ENCODE data around the gene CLCN6. TPM values are rescaled to one million over a fixed set of nuclear protein-coding genes. Genes with fewer than 3 reads are reported as not detected.

Gene CLCN6
- total and polyA plus RNA-seq, 2 of the 13 experiments (the other 11 are each of a cell fraction or from before 2014, with no cell fraction given) = 14.9 to 19.3 TPM

DNA sequence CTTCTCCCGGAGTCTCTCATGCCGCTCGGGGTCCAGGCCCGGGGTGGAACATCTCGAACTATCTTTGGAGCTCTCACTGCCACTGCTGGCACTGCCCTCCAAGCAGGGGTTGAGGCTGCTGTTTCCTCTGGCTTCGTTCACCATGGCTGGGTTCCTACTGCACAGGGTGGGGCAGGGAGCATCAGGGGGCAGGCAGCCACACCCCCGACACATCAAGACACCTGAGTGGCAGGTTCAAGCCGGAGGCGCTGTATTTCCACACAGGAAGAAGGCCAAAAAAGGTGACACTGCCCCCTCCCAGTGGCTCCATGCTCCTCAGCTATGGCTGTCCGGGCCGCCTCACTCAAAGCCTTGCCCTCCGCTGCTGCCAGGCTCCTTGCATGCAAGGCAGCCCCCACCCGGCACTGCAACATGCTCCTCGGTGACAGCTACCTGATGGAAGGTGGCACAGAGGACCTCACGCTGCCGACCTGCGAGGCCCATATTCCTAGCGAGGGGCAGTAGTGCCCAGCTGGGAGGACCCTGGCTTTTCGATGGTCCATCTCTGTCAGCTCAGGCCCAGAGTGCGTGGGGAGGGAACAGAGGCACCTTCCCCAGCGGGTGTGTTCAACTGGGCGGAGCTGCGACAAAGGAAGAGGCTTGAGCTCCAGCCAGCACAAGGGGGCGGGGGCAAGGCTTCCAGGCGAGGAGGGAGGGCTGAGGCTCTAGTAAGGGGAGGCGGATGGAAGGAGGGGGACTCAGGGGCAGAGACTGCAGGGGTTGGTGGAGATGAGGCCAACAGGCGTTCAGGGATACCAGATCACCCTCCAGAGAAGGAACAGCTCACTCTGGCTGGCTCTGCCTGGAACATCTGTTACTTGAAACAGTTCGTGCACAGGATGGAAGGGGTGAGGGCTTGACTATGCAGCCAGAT is 2.8 kb upstream of the CLCN6 start (continued):
- TF ChIP-seq ZNF275 (CRISPR knock-in tag; IDR thresholded peaks at IDR 0.05; ENCODE audit: borderline replicate concordance) = no peak
- TF ChIP-seq SPEN (CRISPR knock-in tag; IDR thresholded peaks at IDR 0.05; ENCODE audit: low read depth) = peak; percentile 23; the same call in 1 of the 2 replicates
- TF ChIP-seq MLLT10 (CRISPR knock-in tag; IDR thresholded peaks at IDR 0.05) = no peak
- no peak for TF ChIP-seq REXO4 (CRISPR knock-in tag; IDR thresholded peaks at IDR 0.05; ENCODE audit: borderline replicate concordance)
- no peak for TF ChIP-seq PAWR (CRISPR knock-in tag; IDR thresholded peaks at IDR 0.05; ENCODE audit: borderline replicate concordance)
- TF ChIP-seq NFKBIZ (CRISPR knock-in tag; IDR thresholded peaks at IDR 0.05) = no peak
- no peak for TF ChIP-seq FOSL2 (CRISPR knock-in tag; IDR thresholded peaks at IDR 0.05)
- TF ChIP-seq CBFB (CRISPR knock-in tag; IDR thresholded peaks at IDR 0.05) = no peak
- TF ChIP-seq ZNF891 (CRISPR knock-in tag; IDR thresholded peaks at IDR 0.05) = no peak
- no peak for TF ChIP-seq ZNF331 (CRISPR knock-in tag; IDR thresholded peaks at IDR 0.05)
- no peak for TF ChIP-seq ARNT2 (CRISPR knock-in tag; IDR thresholded peaks at IDR 0.05; ENCODE audit: low read depth)
- 0 out of 2 replicates have a peak, but pooled peaks have one; percentile 41 for TF ChIP-seq ZNF547 (CRISPR knock-in tag; IDR thresholded peaks at IDR 0.05)
- TF ChIP-seq CAMTA2 (CRISPR knock-in tag; IDR thresholded peaks at IDR 0.05; ENCODE audit: borderline replicate concordance) = no peak
- peak; percentile 41; the same call in 1 of the 2 replicates for TF ChIP-seq ZNF274 (CRISPR knock-in tag; IDR thresholded peaks at IDR 0.05)
- no peak for TF ChIP-seq ZNF3 (CRISPR knock-in tag; IDR thresholded peaks at IDR 0.05)
- no peak for TF ChIP-seq PTBP1 (IDR thresholded peaks at IDR 0.05; ENCODE audit: low read depth, low read length, poor library complexity, severe bottlenecking)
- TF ChIP-seq, protein P1, sequence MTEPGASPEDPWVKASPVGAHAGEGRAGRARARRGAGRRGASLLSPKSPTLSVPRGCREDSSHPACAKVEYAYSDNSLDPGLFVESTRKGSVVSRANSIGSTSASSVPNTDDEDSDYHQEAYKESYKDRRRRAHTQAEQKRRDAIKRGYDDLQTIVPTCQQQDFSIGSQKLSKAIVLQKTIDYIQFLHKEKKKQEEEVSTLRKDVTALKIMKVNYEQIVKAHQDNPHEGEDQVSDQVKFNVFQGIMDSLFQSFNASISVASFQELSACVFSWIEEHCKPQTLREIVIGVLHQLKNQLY (CRISPR knock-in tag; IDR thresholded peaks at IDR 0.05) = no peak
- no peak for TF ChIP-seq TEAD3 (CRISPR knock-in tag; optimal IDR thresholded peaks at IDR 0.05; ENCODE audit: borderline replicate concordance)
- TF ChIP-seq, protein P2, sequence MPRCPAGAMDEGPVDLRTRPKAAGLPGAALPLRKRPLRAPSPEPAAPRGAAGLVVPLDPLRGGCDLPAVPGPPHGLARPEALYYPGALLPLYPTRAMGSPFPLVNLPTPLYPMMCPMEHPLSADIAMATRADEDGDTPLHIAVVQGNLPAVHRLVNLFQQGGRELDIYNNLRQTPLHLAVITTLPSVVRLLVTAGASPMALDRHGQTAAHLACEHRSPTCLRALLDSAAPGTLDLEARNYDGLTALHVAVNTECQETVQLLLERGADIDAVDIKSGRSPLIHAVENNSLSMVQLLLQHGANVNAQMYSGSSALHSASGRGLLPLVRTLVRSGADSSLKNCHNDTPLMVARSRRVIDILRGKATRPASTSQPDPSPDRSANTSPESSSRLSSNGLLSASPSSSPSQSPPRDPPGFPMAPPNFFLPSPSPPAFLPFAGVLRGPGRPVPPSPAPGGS (CRISPR knock-in tag; IDR thresholded peaks at IDR 0.05) = 0 out of 2 replicates have a peak, but pooled peaks have one; percentile 25
- TF ChIP-seq ZNF83 (CRISPR knock-in tag; IDR thresholded peaks at IDR 0.05; ENCODE audit: borderline replicate concordance) = no peak
- TF ChIP-seq ATAD3A (CRISPR knock-in tag; IDR thresholded peaks at IDR 0.05) = no peak
- no peak for TF ChIP-seq IKZF4 (CRISPR knock-in tag; IDR thresholded peaks at IDR 0.05; ENCODE audit: borderline replicate concordance, low read depth, not compliant biosample characterization)
- TF ChIP-seq MIXL1 (CRISPR knock-in tag; IDR thresholded peaks at IDR 0.05) = no peak
- TF ChIP-seq HNRNPUL1 (IDR thresholded peaks at IDR 0.05; ENCODE audit: low read depth, low read length) = no peak
- TF ChIP-seq ZFP41 (CRISPR knock-in tag; IDR thresholded peaks at IDR 0.05; ENCODE audit: borderline replicate concordance) = no peak
- no peak for TF ChIP-seq MIER2 (CRISPR knock-in tag; IDR thresholded peaks at IDR 0.05)
- no peak for TF ChIP-seq PHF21A (CRISPR knock-in tag; IDR thresholded peaks at IDR 0.05)
- TF ChIP-seq TGIF2 (CRISPR knock-in tag; IDR thresholded peaks at IDR 0.05) = 0 out of 2 replicates have a peak, but pooled peaks have one; percentile 29
- no peak for TF ChIP-seq NFYB (CRISPR knock-in tag; IDR thresholded peaks at IDR 0.05)
- TF ChIP-seq ZNF614 (CRISPR knock-in tag; IDR thresholded peaks at IDR 0.05; ENCODE audit: borderline replicate concordance) = no peak

All from HepG2 (cell line).